Esophagus squamous epithelium (tissue), 5 donors: ENCODE measurements around the gene NPLOC4. TPM values are rescaled to one million over a fixed set of nuclear protein-coding genes. Genes with fewer than 3 reads are reported as not detected.

Source experiments
- DNase-seq: peaks from one replicate; lab custom pipeline; 2025; lab: John Stamatoyannopoulos, UW
- H3K27ac ChIP-seq, 4 donors: fragments of 200-600 bp; sonication (generic); one replicate each; pipeline ENCODE4 v1.5.1; 2016 to 2019; ENCODE audit warnings: mild to moderate bottlenecking in 1 of 4
- H3K27me3 ChIP-seq, 4 donors: fragments of 200-600 bp; sonication (generic); 1 replicate in 3 of 4; 2 replicates in 1 of 4; pipeline versions ENCODE4 v1.5.1 to v1.6.0; 2017 to 2021; ENCODE audit warnings: antibody characterized with exemption in 1 of 4
- H3K36me3 ChIP-seq, 3 donors: fragments of 200-600 bp; sonication (generic); one replicate each; pipeline ENCODE4 v1.5.1; 2016 to 2019
- H3K4me1 ChIP-seq, 3 donors: fragments of 200-600 bp; sonication (generic); one replicate each; pipeline ENCODE4 v1.5.1; 2017 to 2019
- H3K4me3 ChIP-seq, 4 donors: fragments of 200-600 bp; sonication (generic); 1 replicate in 3 of 4; 2 replicates in 1 of 4; pipeline ENCODE4 v1.5.1; 2016 to 2019; ENCODE audit warnings: mild to moderate bottlenecking in 2 of 4, moderate library complexity in 1 of 4
- H3K9me3 ChIP-seq, 3 donors: fragments of 200-600 bp; sonication (generic); one replicate each; pipeline ENCODE4 v1.5.1; 2016 to 2019
- CTCF ChIP-seq, 6 experiments: fragments of 450-650 bp in 4 of 6; fragments of 200-600 bp in 2 of 6; sonication (generic) in 2 of 6; IDR thresholded peaks; one replicate each; pipeline ENCODE4 v1.5.1; 2016 to 2019; ENCODE audit warnings: antibody characterized with exemption in 6 of 6, mild to moderate bottlenecking in 4 of 6, moderate library complexity in 4 of 6
- POLR2A ChIP-seq, 4 donors: fragments of 450-650 bp; IDR thresholded peaks; one replicate each; pipeline ENCODE4 v1.6.1; 2017; ENCODE audit warnings: antibody characterized with exemption in 4 of 4, mild to moderate bottlenecking in 4 of 4, moderate library complexity in 3 of 4
- WGBS, 2 donors: methylation state at CpG; one replicate each; pipeline ENCODE4 v1.1.5; 2018; 5-methylcytosine and 5-hydroxymethylcytosine counted together
- intact Hi-C: fragments of 100-400 bp; cut with DNase I; formaldehyde crosslinking; loops from one replicate; pipeline ENCODE4 v1.15.0; 2022
- total RNA-seq, 4 donors: library from RNA; depleted of rRNA; stranded (reverse); fragments of >200 nt; gene quantifications; one replicate each; pipeline ENCODE4 v1.1.0, GENCODE V29; 2016
- donor health status: DM: yes; HTN: yes; CAD: no.

The NPLOC4 gene
- total RNA-seq, 4 donors from 2014 or later: 49.0 to 80.9 (median 62.4) TPM

DNA sequence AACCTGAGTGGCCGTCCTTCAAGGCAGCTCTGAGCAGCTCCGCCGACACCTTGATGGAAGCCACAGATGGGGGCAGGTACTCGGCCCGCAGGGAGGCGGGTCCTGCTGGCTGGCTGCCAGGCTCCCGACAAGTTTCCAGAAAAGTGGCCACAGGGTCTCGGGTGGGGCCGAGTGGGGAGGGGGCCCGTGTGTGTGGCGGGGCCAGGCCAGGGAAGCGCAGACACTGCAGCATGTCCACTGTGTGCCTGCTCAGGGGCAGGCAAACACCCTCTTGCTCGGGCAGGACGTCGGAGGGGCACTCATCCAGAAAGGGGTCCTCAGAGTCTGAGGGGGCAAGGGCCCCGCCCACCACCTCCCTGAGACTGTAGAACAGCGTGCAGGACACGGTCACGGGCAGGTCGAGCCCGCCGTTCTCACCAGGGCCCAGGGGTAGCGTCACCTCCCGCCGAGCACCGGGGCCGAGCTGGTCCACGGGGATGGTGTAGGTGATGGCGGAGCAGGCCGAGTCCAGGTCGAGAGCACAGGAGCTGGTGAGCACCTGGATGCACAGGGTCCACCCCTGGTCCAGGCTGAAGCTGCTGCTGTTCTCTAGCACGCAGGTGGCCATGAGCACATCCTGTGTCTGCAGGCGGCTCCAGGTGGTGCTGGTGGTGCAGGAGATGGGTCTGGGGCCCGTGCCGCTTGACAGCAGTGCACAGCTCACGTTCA is 89.9 kb downstream of the NPLOC4 start:
- Histone ChIP-seq H3K27me3 (no peaks in the 10 kb centered on the region), H3K4me3 (no peak overlapping the region), H3K9me3 (no peaks in the 10 kb centered on the region), H3K27ac (no peak overlapping the region), H3K4me1 (peaks cover 7 to 20% (median 9%) of the 10 kb centered on the region in 3 donors), H3K36me3 (peaks cover 16 to 89% (median 25%) of the 10 kb centered on the region in 3 donors)
- 83% methylated on average over 7 of the region's 36 CpGs; no CpG with 5 or more reads in 1 of the 2 donors for WGBS, 2 donors
- no peak for DNase-seq
- no peak for TF ChIP-seq POLR2A (IDR thresholded peaks at IDR 0.05)
- no peak for TF ChIP-seq CTCF (IDR thresholded peaks at IDR 0.05)
- intact Hi-C loops: no loop called here

GRCh38 chr17:81545160-81545949 is 91.6 kb downstream of the NPLOC4 start:
- no peaks in the 10 kb centered on the region for H3K9me3 ChIP-seq
- H3K27me3 ChIP-seq: no peaks in the 10 kb centered on the region
- no peak overlapping the region for H3K27ac ChIP-seq
- peaks cover 17 to 97% (median 28%) of the 10 kb centered on the region in 3 donors for H3K36me3 ChIP-seq
- 81 to 93% methylated on average over 7 to 8 of the region's 24 CpGs for WGBS, 2 donors
- no peak for DNase-seq
- TF ChIP-seq POLR2A (IDR thresholded peaks at IDR 0.05) (no peak), CTCF (IDR thresholded peaks at IDR 0.05) (no peak)
- no peak overlapping the region for H3K4me3 ChIP-seq
- intact Hi-C loops: no loop called here
- peaks cover 0 to 4% (median 0%) of the 10 kb centered on the region in 3 donors for H3K4me1 ChIP-seq

- Histone ChIP-seq H3K4me1 (no peaks in the 10 kb centered on the region), H3K9me3 (no peaks in the 10 kb centered on the region), H3K36me3 (peaks cover 19 to 97% (median 35%) of the 10 kb centered on the region in 3 donors), H3K27ac (no peak overlapping the region), H3K4me3 (no peak overlapping the region), H3K27me3 (no peaks in the 10 kb centered on the region)
- TF ChIP-seq CTCF (IDR thresholded peaks at IDR 0.05) (no peak), POLR2A (IDR thresholded peaks at IDR 0.05) (no peak)
- DNase-seq: no peak
- 87% methylated on average over 3 of the region's 16 CpGs; no CpG with 5 or more reads in 1 of the 2 donors for WGBS, 2 donors
- intact Hi-C loops: no loop called here
Observed at GRCh38 chr17:81544281-81544974, 92.5 kb downstream of the NPLOC4 start.

GRCh38 chr17:81543756-81544155 is 93.2 kb downstream of the NPLOC4 start:
- 89% methylated on average over 3 of the region's 15 CpGs; no CpG with 5 or more reads in 1 of the 2 donors for WGBS, 2 donors
- TF ChIP-seq POLR2A (IDR thresholded peaks at IDR 0.05): no peak
- no peak for TF ChIP-seq CTCF (IDR thresholded peaks at IDR 0.05)
- Histone ChIP-seq H3K4me1 (no peaks in the 10 kb centered on the region), H3K27ac (no peak overlapping the region), H3K9me3 (no peaks in the 10 kb centered on the region), H3K27me3 (no peaks in the 10 kb centered on the region), H3K4me3 (no peak overlapping the region), H3K36me3 (peaks cover 19 to 97% (median 35%) of the 10 kb centered on the region in 3 donors)
- intact Hi-C loops: no loop called here
- DNase-seq: no peak
